Natural killer cell (primary cell): ENCODE results near the gene FKBP7. TPM values are rescaled to one million over a fixed set of nuclear protein-coding genes. Genes with fewer than 3 reads are reported as not detected.

Source experiments
- ATAC-seq, 3 donors: fragments of 150-1000 bp in 2 of 3; fragments of 200-7000 bp in 1 of 3; cut with Tn5 transposase; 1 replicate in 1 of 3; 2 replicates in 2 of 3; pipeline ENCODE4 v1.10.0; 2021; ENCODE audit warnings: mild to moderate bottlenecking in 2 of 3, moderate library complexity in 2 of 3
- DNase-seq, 2 donors: peaks; one replicate each; pipeline versions ENCODE4 v3.0.0 to v3.0.0-alpha.2; 2013 to 2021; ENCODE audit warnings: mixed read lengths in 1 of 2
- H3K27ac ChIP-seq: one replicate; pipeline ENCODE4 v1.5.1; 2013; ENCODE audit warnings: mild to moderate bottlenecking, low read length
- H3K27me3 ChIP-seq: one replicate; pipeline ENCODE4 v1.6.1; 2013; ENCODE audit warnings: low read length; ENCODE audit not compliant: control insufficient read depth, insufficient read depth
- H3K36me3 ChIP-seq: one replicate; pipeline ENCODE4 v1.6.1; 2013; ENCODE audit warnings: low read length; ENCODE audit not compliant: control insufficient read depth, insufficient read depth
- H3K4me1 ChIP-seq: one replicate; pipeline ENCODE4 v1.6.1; 2013; ENCODE audit warnings: low read length; ENCODE audit not compliant: control insufficient read depth, insufficient read depth
- H3K4me3 ChIP-seq: one replicate; pipeline ENCODE4 v1.5.1; 2013; ENCODE audit warnings: low read length
- H3K9me3 ChIP-seq: one replicate; pipeline ENCODE4 v1.6.1; 2013; ENCODE audit warnings: low read length; ENCODE audit not compliant: control insufficient read depth, insufficient read depth
- H3K27ac Mint-ChIP-seq, 2 donors: one replicate each; pipeline ENCODE4 v1.8.0; 2022; ENCODE audit warnings: mild to moderate bottlenecking in 2 of 2, mixed read lengths in 2 of 2, moderate library complexity in 1 of 2
- H3K27me3 Mint-ChIP-seq, 2 donors: one replicate each; pipeline ENCODE4 v1.8.0; 2022; ENCODE audit warnings: low read depth in 2 of 2, mixed read lengths in 2 of 2
- H3K36me3 Mint-ChIP-seq: one replicate; pipeline ENCODE4 v1.8.0; 2022; ENCODE audit warnings: mixed read lengths
- H3K4me1 Mint-ChIP-seq, 2 donors: one replicate each; pipeline ENCODE4 v1.8.0; 2022; ENCODE audit warnings: mixed read lengths in 2 of 2
- H3K4me3 Mint-ChIP-seq: one replicate; pipeline ENCODE4 v1.8.0; 2022; ENCODE audit warnings: mild to moderate bottlenecking, moderate library complexity, mixed read lengths
- H3K9me3 Mint-ChIP-seq, 2 donors: one replicate each; pipeline ENCODE4 v1.8.0; 2022; ENCODE audit warnings: mixed read lengths in 2 of 2
- CTCF ChIP-seq: fragments of 200-600 bp; IDR thresholded peaks from one replicate; pipeline ENCODE4 v1.8.0; 2022; ENCODE audit warnings: antibody characterized with exemption
- WGBS: methylation state at CpG from one replicate; pipeline ENCODE4 v1.1.7; 2013; ENCODE audit warnings: missing lambda C conversion rate; ENCODE audit not compliant: insufficient coverage; 5-methylcytosine and 5-hydroxymethylcytosine counted together
- intact Hi-C: fragments of 100-400 bp; cut with micrococcal nuclease; formaldehyde crosslinking; loops from one replicate; pipeline ENCODE4 v1.14.2; 2022
- total RNA-seq, 4 donors: library from RNA; stranded (reverse); fragments of 120-200 nt in 1 of 4; gene quantifications; one replicate each; pipeline versions ENCODE4 v1.2.3 to v1.2.4, GENCODE V29; 2013 to 2022

Gene FKBP7
- total RNA-seq, 3 donors from 2014 or later (not counting 1 experiment from before 2014, with no cell fraction given): 1.1 to 1.3 (median 1.1) TPM

GRCh38 chr2:178452334-178452733, 26.1 kb downstream of the FKBP7 start:
- intact Hi-C loops: no loop called here
- Mint-ChIP-seq H3K4me1 (peaks cover 34 to 37% of the 10 kb centered on the region in 2 donors), H3K36me3 (no peaks in the 10 kb centered on the region), H3K9me3 (no peaks in the 10 kb centered on the region), H3K27ac (no peak overlapping the region), H3K27me3 (peaks cover 5 to 15% of the 10 kb centered on the region in 2 donors), H3K4me3 (peak overlapping the region; percentile 57)
- ATAC-seq (no peak), DNase-seq (no peak)
- no CpG with 5 or more reads among the region's 2 CpGs for WGBS
- Histone ChIP-seq H3K4me1 (peaks cover 13% of the 10 kb centered on the region), H3K4me3 (no peak overlapping the region), H3K27me3 (no peaks in the 10 kb centered on the region), H3K9me3 (no peaks in the 10 kb centered on the region), H3K36me3 (peaks cover 5% of the 10 kb centered on the region), H3K27ac (no peak overlapping the region)
- TF ChIP-seq CTCF: no peak

GRCh38 chr2:178450774-178451525, 27.4 kb downstream of the FKBP7 start, which contains the start of the genes PJVK and PRKRA:
Gene PJVK, plus strand, starts transcription at chr2:178451378. Its CDS starts 2,032 bp downstream, at chr2:178453410.
Gene PRKRA, minus strand, starts transcription at chr2:178451175. Its CDS starts 145 bp downstream, at chr2:178451030.
- Mint-ChIP-seq H3K27me3 (peaks cover 5 to 13% of the 10 kb centered on the region in 2 donors), H3K27ac (peak within 1 kb of the TSS; percentile 17 to 92), H3K4me3 (peak within 1 kb of the TSS; percentile 88), H3K36me3 (no peaks in the 10 kb centered on the region), H3K4me1 (peaks cover 34 to 37% of the 10 kb centered on the region in 2 donors), H3K9me3 (no peaks in the 10 kb centered on the region)
- under 1% methylated on average over 76 of the region's 76 CpGs for WGBS
- Histone ChIP-seq H3K27me3 (no peaks in the 10 kb centered on the region), H3K36me3 (peaks cover 14% of the 10 kb centered on the region), H3K4me1 (peaks cover 13% of the 10 kb centered on the region), H3K4me3 (peak within 1 kb of the TSS; percentile 94), H3K27ac (peak within 1 kb of the TSS; percentile 83), H3K9me3 (no peaks in the 10 kb centered on the region)
- DNase-seq (peak; percentile 94 to 98), ATAC-seq (peak; percentile 94 to 99 (median 95))
- intact Hi-C loops: loop anchor here (1.0 kb wide), 2 partner anchors 27 to 72 kb away; partner anchors contain the start of gene FKBP7
- no peak for TF ChIP-seq CTCF

- peak overlapping the region; percentile 88 for H3K4me3 Mint-ChIP-seq
- H3K36me3 ChIP-seq: peaks cover 16% of the 10 kb centered on the region
- H3K9me3 ChIP-seq: no peaks in the 10 kb centered on the region
- H3K9me3 Mint-ChIP-seq: no peaks in the 10 kb centered on the region
- DNase-seq (no peak), ATAC-seq (peak in 1 of 3 donors; percentile 15)
- no peaks in the 10 kb centered on the region for H3K36me3 Mint-ChIP-seq
- H3K27ac Mint-ChIP-seq: peak overlapping the region; percentile 17 to 92
- H3K27me3 ChIP-seq: no peaks in the 10 kb centered on the region
- intact Hi-C loops: no loop called here
- peaks cover 34 to 37% of the 10 kb centered on the region in 2 donors for H3K4me1 Mint-ChIP-seq
- TF ChIP-seq CTCF: no peak
- WGBS: 0% methylated on average over 25 of the region's 25 CpGs
- peaks cover 13% of the 10 kb centered on the region for H3K4me1 ChIP-seq
- H3K4me3 ChIP-seq: peak overlapping the region; percentile 94
- H3K27me3 Mint-ChIP-seq: peaks cover 5 to 9% of the 10 kb centered on the region in 2 donors
- peak overlapping the region; percentile 83 for H3K27ac ChIP-seq
Observed at GRCh38 chr2:178450524-178450773, 28.0 kb downstream of the FKBP7 start.
